ENCODE results near the gene WDFY2. TPM values are rescaled to one million over a fixed set of nuclear protein-coding genes. Genes with fewer than 3 reads are reported as not detected.

Gene WDFY2
- total and polyA plus RNA-seq, 2 of the 13 experiments (the other 11 are each of a cell fraction or from before 2014, with no cell fraction given): 22.6 to 27.0 TPM

- TF ChIP-seq ZBTB10 (CRISPR knock-in tag; IDR thresholded peaks at IDR 0.05; ENCODE audit: borderline replicate concordance): no peak
- no peak for TF ChIP-seq CEBPG (CRISPR knock-in tag; IDR thresholded peaks at IDR 0.05)
- no peak for TF ChIP-seq NFE2 (CRISPR knock-in tag; IDR thresholded peaks at IDR 0.05)
- TF ChIP-seq HDAC6 (IDR thresholded peaks at IDR 0.05; ENCODE audit: low read depth, low read length): no peak
- TF ChIP-seq HNF4A (CRISPR knock-in tag; IDR thresholded peaks at IDR 0.05): 0 out of 2 replicates have a peak, but pooled peaks have one; percentile 10
- TF ChIP-seq ZSCAN29 (CRISPR knock-in tag; conservative IDR thresholded peaks at IDR 0.05): no peak
- TF ChIP-seq MAX (IDR thresholded peaks at IDR 0.05): 0 out of 2 replicates have a peak, but pooled peaks have one; percentile 28
- TF ChIP-seq ZNF598 (CRISPR knock-in tag; IDR thresholded peaks at IDR 0.05; ENCODE audit: borderline replicate concordance): no peak
Measured at GRCh38 chr13:51770160-51770559, 185.9 kb downstream of the WDFY2 start (continued).

GRCh38 chr13:51770681-51771417 is 186.6 kb downstream of the WDFY2 start:
- H4K20me1 ChIP-seq (ENCODE audit: insufficient read depth, low read length): no peaks in the 10 kb centered on the region
- POLR2A ChIA-PET: interaction anchor here (1.0 to 1.5 kb wide), 2 partner anchors 318 kb away, joined by 3 to 7 read pairs; partner anchors contain the start of gene INTS6

More at GRCh38 chr13:51770681-51771417, 186.6 kb downstream of the WDFY2 start:
- intact Hi-C loops (cut with micrococcal nuclease; ENCODE audit: unreplicated experiment): no loop called here
- no TSS peak for BruUV-seq (replicated peaks)
- no peak for DNase-seq (ENCODE audit: low spot score)
- CTCF ChIA-PET (ENCODE audit: low intra/inter-chr PET ratio, low total read pairs): no interaction called here
- no peaks in the 10 kb centered on the region for H3K27me3 ChIP-seq (ENCODE audit: control insufficient read depth in 1 of 2, insufficient read depth in 2 of 2, low read length in 2 of 2)
- ATAC-seq: peak; percentile 8
- no peaks in the 10 kb centered on the region for H3K79me2 ChIP-seq (ENCODE audit: insufficient read depth, low read length)
- no peak overlapping the region for H2AFZ ChIP-seq (ENCODE audit: low read length)
- no peak for FAIRE-seq
- in situ Hi-C loops (cut with HindIII; ENCODE audit: extremely low pct_ligation_motif_present, low pct_unique_long_range_greater_than_20kb): no loop called here
- peaks cover 18% of the 10 kb centered on the region for H3K4me1 ChIP-seq (ENCODE audit: insufficient read depth, low read length)
- peaks cover 0 to 14% of the 10 kb centered on the region in 2 experiments; a peak in 3 of 5 replicates for H3K36me3 ChIP-seq (replicated peaks in 1 of 2; ENCODE audit: control insufficient read depth in 1 of 2, insufficient read depth in 2 of 2, low read length in 2 of 2)
- 93% methylated on average over 5 of the region's 11 CpGs for WGBS (ENCODE audit: low lambda C conversion rate)
- no peak overlapping the region for H3K4me3 ChIP-seq (replicated peaks in 1 of 3; ENCODE audit: insufficient read depth in 1 of 3, low read depth in 2 of 3, low read length in 3 of 3)
- no peak overlapping the region for H3K9ac ChIP-seq (ENCODE audit: insufficient read depth, low read depth, low read length)
- H3K27ac ChIP-seq (ENCODE audit: extremely low read length, insufficient read depth, low read length): no peak overlapping the region
- TF ChIP-seq ZNF629 (CRISPR knock-in tag; conservative IDR thresholded peaks at IDR 0.05) (peak; percentile 26; the same call in 1 of the 2 replicates), AGO2 (optimal IDR thresholded peaks at IDR 0.05; ENCODE audit: low read depth, low read length) (peak; percentile 49), RBM22 (optimal IDR thresholded peaks at IDR 0.05; ENCODE audit: low read length) (peak; percentile 14), ZNF354B (CRISPR knock-in tag; IDR thresholded peaks at IDR 0.05) (no peak)
- no peak overlapping the region for H3K4me2 ChIP-seq (ENCODE audit: low read depth, low read length)
- H3K9me3 ChIP-seq (ENCODE audit: low read length): no peaks in the 10 kb centered on the region

Measured in HepG2 (cell line).